ENCODE results near the gene RNASEH2C.

Gene RNASEH2C

GRCh38 chr11:65701686-65702085 is 18.9 kb downstream of the RNASEH2C start:
- no peak for DNase-seq (ENCODE audit: extremely low read depth, insufficient read length)
- TF ChIP-seq, protein P1, sequence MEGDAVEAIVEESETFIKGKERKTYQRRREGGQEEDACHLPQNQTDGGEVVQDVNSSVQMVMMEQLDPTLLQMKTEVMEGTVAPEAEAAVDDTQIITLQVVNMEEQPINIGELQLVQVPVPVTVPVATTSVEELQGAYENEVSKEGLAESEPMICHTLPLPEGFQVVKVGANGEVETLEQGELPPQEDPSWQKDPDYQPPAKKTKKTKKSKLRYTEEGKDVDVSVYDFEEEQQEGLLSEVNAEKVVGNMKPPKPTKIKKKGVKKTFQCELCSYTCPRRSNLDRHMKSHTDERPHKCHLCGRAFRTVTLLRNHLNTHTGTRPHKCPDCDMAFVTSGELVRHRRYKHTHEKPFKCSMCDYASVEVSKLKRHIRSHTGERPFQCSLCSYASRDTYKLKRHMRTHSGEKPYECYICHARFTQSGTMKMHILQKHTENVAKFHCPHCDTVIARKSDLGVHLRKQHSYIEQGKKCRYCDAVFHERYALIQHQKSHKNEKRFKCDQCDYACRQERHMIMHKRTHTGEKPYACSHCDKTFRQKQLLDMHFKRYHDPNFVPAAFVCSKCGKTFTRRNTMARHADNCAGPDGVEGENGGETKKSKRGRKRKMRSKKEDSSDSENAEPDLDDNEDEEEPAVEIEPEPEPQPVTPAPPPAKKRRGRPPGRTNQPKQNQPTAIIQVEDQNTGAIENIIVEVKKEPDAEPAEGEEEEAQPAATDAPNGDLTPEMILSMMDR (IDR thresholded peaks at IDR 0.05; ENCODE audit: insufficient read depth, low read length, poor library complexity, severe bottlenecking): no peak

DNA sequence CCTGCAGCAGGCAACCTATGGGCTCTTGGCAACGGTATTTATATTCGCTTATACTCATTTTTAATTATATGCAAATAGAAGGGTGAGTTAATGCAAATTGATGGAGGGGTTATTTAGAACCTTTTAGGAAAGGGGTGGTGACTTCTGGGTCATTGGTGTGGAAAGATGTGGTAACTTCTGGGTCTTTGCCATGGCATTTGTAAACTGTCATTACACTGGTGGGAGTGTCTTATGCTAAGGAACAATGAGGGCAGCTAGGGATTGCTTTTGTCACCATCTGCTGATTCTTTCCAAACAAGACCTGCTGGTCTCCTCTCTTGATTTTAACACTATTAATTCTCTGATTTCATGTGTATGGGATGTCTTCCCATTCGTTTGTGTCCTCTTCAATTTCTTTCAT is 20.2 kb downstream of the RNASEH2C start:
- no peaks in the 10 kb centered on the region for H3K27me3 ChIP-seq (replicated peaks; ENCODE audit: control insufficient read depth, insufficient read depth, low read length)
- TF ChIP-seq, protein P1 (IDR thresholded peaks at IDR 0.05; ENCODE audit: insufficient read depth, low read length, poor library complexity, severe bottlenecking): no peak
- no peaks in the 10 kb centered on the region for H3K36me3 ChIP-seq (ENCODE audit: control insufficient read depth, insufficient read depth, low read length)
- H3K4me3 ChIP-seq (replicated peaks; ENCODE audit: low read depth, low read length): no peak overlapping the region
- DNase-seq (ENCODE audit: extremely low read depth, insufficient read length): no peak

More at GRCh38 chr11:65701686-65702085, 18.9 kb downstream of the RNASEH2C start:
- no peaks in the 10 kb centered on the region for H3K36me3 ChIP-seq (ENCODE audit: control insufficient read depth, insufficient read depth, low read length)
- H3K27me3 ChIP-seq (replicated peaks; ENCODE audit: control insufficient read depth, insufficient read depth, low read length): no peaks in the 10 kb centered on the region
- no peak overlapping the region for H3K4me3 ChIP-seq (replicated peaks; ENCODE audit: low read depth, low read length)

DNA sequence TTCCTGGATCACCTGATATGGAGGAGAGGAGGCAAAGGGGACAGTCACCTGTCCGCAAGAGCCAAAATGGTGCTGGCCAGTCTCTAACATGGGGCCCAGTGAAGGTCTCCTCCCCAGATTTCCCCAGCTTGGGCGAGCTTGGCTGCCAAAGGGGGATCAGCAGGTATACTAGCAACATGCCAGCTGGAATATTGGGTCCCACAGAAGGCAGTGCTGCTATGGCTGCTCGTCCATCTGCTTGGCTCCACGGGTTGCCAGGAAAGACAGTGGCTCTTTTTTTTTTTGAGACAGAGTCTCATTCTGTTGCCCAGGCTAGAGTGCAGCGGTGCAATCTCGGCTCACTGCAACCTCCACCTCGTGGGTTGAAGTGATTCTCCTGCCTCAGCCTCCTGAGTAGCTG is 21.3 kb downstream of the RNASEH2C start:
- no peak for DNase-seq (ENCODE audit: extremely low read depth, insufficient read length)
- H3K36me3 ChIP-seq (ENCODE audit: control insufficient read depth, insufficient read depth, low read length): no peaks in the 10 kb centered on the region
- no peaks in the 10 kb centered on the region for H3K27me3 ChIP-seq (replicated peaks; ENCODE audit: control insufficient read depth, insufficient read depth, low read length)
- TF ChIP-seq, protein P1 (IDR thresholded peaks at IDR 0.05; ENCODE audit: insufficient read depth, low read length, poor library complexity, severe bottlenecking): no peak
- no peak overlapping the region for H3K4me3 ChIP-seq (replicated peaks; ENCODE audit: low read depth, low read length)

DNA sequence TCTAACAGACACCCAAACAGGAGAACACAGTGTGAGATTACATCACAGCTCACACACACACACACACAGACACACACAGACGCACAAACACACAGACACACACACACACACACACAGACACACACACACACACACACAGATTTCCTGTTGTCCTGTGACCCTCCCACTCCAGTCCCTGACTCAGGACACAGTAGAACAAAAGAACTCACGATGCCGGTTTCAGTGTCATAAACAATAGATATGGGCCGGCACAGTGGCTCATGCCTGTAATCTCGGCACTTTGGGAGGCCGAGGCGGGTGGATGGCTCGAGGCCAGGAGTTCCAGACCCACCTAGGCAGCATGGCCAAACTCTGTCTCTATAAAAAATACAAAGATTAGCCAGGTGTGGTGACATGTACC is 22.4 kb downstream of the RNASEH2C start:
- DNase-seq (ENCODE audit: extremely low read depth, insufficient read length): no peak
- TF ChIP-seq, protein P1 (IDR thresholded peaks at IDR 0.05; ENCODE audit: insufficient read depth, low read length, poor library complexity, severe bottlenecking): no peak
- Histone ChIP-seq H3K27me3 (replicated peaks; ENCODE audit: control insufficient read depth, insufficient read depth, low read length) (no peaks in the 10 kb centered on the region), H3K36me3 (ENCODE audit: control insufficient read depth, insufficient read depth, low read length) (no peaks in the 10 kb centered on the region), H3K4me3 (replicated peaks; ENCODE audit: low read depth, low read length) (no peak overlapping the region)

DNA sequence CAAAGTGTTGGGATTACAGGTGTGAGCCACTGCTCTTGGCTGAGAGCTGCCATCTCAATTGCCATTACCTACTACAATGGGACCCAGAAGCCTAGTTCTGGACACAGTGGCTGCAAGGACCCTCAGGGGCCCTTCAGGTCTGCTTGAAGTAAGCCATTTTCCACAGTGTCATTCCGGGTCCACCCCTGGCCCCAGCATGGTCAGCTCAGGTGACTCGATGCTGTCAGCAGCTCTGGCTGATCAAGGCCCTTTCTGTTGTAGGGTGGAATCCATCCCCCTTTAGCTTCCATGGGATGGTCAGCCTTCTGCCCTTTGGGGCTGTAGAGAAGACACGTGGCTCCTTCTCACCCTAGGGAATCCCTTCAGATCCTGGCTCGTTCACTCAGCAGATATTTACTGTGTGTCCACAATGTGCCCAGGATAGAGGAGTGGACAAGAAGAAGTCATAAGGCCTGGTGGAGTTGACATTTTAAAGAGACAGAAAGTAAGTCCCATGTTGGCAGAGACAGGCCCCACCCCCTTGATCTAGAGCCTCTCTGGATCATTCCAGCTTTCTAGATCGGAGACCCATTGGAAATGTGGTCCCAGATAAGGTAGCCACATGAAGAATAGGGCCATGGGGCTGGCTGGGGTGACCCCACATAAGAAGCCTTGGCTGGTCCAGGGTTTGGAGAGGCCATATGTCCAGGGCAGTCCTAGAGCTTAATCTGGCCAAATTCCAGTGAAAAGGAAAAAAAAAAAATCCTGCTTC is 23.6 kb downstream of the RNASEH2C start:
- DNase-seq (ENCODE audit: extremely low read depth, insufficient read length): no peak
- H3K4me3 ChIP-seq (replicated peaks; ENCODE audit: low read depth, low read length): no peak overlapping the region
- H3K36me3 ChIP-seq (ENCODE audit: control insufficient read depth, insufficient read depth, low read length): no peaks in the 10 kb centered on the region

More for the DNA sequence above, 23.6 kb downstream of the RNASEH2C start:
- TF ChIP-seq, protein P1 (IDR thresholded peaks at IDR 0.05; ENCODE audit: insufficient read depth, low read length, poor library complexity, severe bottlenecking): no peak
- H3K27me3 ChIP-seq (replicated peaks; ENCODE audit: control insufficient read depth, insufficient read depth, low read length): no peaks in the 10 kb centered on the region

All from GM06990 (cell line).